SHP77 treated with DMSO at 0.1 percent for 48 hours (cell line): Measurements from ENCODE around the gene VCP.
"Not testable (repeated sequence)": the region's sequence is repeated elsewhere in the genome, so short reads cannot be mapped to it uniquely, and the experiment has no call there.

Experiments used
- DNase-seq: peaks from one replicate; lab custom pipeline; 2025; lab: John Stamatoyannopoulos, UW

VCP gene

DNA sequence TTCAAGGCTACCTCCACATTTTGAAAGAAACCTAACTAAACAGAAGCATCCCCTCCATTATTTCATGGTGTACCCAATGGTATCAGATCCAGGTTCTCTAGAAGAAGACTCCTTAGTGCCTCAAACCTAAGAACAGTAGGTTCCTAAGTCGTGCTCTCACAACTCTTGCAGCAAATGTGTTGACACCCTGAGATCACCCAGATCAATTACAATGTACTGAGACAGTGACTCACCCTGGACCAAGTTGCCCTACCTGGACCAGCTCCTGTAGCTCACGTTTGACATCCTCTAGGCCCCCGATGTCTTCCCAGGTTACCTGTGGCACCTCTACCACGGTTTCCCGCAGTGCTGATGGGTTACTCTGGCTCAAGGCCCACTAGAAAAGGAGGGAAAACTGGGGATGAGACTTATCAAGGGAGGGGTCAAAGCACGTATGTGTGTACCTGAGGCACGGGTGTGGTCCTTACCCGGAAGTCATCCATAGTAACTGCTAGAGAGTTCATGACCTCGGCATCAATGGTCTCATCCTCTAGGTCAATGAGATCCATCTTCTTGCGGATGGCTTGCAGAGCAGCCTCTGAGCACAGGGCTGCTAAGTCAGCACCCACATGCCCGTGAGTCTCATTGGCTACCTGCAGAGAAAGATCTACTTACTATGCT, 11.7 kb downstream of the VCP start:
- DNase-seq: no peak

DNA sequence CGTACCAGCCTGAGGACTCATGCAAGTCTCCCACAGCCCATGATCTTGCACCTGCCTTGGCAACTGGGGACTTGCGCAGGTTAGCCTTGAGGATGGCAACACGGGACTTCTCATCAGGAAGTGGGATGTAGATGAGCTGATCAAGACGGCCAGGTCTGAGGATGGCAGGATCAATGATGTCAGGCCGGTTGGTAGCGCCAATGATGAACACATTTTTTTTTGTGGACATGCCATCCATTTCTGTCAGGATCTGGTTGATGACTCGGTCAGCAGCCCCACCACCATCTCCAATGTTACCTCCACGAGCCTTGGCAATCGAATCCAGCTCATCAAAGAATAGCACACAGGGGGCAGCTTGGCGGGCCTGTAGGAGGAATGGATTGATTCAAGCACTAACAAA, 13.0 kb downstream of the VCP start:
- DNase-seq: no peak

DNA sequence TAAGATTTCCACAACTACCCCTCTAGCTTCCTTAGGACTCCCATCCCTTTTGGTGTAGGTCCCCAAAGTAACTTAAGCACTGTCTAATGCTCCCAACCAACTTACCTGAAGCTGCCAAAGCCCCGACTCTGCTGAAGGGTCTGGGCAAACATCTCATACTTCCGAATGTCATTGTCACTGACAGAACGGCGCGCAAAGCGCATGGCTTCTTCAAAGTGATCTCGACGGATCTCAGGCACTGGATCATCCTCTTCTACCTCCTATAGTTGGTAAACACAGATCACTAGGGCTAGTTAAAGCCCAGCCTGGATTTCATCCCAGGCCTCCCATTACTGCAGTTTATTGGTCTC, 15.2 kb downstream of the VCP start:
- no peak for DNase-seq

DNA sequence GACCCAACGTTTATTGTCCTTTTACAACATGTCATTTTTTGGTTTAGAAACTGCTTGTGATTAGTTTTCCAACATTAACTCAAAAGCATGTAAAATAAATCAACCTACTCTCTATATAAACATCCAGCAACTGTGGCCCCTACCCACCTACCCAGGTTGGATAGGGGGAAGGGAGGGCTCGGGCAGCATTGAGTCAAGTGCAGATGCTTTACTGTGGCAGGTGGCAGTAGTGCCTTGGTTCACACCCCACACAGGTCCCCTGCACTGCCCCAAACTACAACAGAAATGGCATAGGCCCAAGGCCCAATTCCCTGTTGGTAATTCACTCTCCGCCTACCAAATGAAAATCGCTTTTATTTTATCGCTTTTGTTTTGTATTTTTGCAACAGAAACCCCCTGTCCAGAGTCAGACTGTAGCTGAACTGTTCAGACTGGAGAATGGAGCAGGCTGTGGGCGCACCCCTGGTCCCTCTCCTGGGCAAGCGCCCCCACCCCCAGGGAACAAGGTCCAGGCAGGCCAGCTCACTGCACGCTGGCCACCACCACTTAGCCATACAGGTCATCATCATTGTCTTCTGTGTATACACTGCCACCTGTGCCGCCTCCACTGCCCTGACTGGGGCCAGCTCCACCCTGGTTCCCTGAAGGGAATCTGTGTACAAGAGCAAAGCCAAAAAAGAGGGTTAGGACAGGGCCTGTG, 15.7 kb downstream of the VCP start:
- no peak for DNase-seq

DNA sequence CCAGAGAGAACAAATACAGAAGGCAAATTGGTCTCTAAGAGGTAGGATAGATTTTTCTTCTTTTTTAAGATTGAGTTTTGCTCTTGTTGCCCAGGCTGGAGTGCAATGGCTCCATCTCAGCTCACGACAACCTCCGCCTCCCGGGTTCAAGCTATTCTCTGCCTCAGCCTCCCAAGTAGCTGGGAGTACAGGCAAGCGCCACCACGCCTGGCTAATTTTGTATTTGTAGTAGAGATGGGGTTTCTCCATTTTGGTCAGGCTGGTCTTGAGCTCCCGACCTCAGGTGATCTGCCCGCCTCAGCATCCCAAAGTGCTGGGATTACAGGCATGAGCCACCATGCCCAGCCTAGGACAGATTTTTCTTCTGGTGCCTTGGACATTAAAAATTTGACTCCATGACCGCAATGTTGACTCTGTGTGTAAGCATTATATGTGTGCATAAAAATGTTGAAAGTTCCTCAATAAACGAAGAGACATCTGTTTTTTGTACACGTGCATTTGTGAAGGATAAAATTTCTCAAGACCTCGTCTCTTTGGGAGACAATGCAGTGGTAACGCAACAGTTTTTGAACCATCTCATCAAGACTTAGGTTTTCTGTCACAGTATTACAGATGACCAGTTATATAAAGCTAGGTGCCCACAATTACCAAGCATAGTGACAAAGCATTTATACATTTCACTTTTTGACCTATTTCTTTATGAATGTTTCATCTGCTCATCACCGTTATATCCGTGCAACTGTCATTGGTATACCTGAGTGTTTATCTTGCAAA, 17.4 kb downstream of the VCP start:
- no peak for DNase-seq

DNA sequence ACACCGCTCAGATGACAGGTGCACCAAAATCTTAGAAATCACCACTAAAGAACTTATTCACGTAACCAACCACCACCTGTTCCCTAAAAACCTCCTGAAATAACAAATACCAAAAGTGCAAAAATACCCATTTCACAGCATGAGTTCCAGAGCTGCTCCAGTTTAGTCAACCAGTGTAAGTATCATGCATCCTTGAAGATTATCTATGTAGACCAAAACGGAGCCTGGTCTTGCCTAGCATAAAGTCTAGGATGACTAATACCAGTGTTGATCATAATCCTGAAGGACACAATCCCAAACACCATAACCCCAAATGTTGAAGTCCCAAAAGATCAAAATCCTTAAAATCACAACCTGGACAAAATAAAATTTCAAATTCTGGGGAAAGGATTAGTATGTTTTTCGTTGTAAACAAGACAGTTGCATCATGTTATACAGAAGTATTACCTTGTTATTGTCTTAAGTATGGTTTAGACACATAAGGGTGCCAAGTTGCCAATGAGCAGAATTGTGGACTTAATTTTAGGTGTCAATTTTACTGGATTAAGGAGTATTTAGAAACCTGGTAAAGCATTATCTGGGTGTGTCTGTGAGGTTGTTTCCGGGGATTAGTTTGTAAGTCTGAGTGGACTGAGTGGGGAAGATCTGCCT, 18.1 kb downstream of the VCP start:
- no peak for DNase-seq

DNA sequence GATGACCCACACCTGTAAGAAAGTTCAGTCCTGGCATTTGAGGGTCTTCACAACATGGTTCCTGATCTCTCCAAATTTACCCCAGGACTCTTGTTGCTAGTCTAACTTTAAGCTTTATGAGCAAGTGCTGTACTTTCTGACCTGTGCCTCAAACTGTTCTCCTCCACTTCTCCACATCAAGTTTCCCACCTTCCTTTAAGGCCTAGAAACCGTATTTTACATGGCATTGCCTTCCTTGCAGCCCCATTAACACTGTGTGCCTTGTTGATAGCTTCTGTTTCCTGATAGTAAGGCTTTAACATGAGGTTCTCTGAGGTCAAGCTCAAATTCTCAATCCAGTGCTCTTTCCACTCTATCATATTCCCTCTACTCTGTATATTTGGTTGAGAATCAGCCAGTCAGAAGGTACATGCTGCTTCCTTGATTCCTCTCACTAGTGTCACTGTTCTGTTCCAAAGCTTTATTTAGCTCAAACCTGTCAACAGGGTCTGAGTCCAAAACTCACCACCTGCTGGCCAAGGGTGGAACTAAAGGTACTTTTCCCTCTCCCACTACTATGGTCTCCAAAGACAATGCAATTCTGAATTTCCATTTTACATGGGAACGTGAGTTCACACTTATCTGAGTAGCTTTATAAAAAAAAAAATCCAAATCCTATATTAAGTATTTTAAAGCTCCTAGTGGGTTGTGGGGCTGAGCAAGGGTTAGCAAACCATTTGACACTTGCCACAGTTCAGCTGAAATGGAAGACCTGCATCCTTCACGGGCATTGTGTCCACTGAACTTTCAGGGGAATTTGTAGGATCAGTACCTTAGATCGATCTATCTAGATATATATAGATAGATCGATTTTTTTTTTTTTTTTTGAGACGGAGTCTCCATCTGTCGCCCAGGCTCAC, 21.1 kb downstream of the VCP start:
- no peak for DNase-seq

DNA sequence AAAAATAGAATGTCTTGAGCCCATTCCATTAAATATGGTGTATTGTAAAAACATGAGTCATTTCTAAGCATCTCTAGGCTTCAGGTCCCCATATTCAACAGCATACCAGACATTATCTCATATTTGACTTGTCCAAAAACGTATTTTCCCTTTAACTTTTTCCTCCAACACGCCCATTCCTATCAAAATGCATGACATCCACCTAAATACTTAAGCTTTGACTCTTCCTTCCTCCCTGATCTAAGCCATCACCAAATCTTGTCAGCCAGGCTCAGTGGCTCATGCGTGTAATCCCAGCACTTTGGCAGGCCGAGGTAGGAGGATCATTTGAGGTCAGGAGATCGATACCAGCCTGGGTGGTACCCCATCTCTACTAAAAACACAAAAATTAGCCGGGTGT, 23.9 kb downstream of the VCP start:
- DNase-seq: no peak

DNA sequence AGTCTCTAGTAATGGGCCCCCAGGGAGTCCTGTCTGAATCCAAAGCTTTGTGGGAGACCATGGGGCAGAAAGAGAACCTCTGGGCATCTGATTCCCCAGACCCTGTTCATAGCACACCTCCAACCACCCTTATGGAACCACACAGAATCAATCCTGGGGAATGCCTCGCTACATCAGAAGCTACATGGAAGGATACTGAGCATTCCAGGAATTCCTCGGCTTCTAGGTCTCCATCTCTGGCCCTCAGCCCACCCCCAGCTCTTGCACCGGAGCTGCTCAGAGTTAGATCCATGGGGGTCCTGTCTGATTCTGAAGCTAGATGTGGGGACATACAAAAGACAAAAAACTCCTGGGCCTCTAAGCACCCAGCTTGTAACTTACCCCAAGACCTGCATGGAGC, 28.4 kb downstream of the VCP start:
- DNase-seq: no peak

DNA sequence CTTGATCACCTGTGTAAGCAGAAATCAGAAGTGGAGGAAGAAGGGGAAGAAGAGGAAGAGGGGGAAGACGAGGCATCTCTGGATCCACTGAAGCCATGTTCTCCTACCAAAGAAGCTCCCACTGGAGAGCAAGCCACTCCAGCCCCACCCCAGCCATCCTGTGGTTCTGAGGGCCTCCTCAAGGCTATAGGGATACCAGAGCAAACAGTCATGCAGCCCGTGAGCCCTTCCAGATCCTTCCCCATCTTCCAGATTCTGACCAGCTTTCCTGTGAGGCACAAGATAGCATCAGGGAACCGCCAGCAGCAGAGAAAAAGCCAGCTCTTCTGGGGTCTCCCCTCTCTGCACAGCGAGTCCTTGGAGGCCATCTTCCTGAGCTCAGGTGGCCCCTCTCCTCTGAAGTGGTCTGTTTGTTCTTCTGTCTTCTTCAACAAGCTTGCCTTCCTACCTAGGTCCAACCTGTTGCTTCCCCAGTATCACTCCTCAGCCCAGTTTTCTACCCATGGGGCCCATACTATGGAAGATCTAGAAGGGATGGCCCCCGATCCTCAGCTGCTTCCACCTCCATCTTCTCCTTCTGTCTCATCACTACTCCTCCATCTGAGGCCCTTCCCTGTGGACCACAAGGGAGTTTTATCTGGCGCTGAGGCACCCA, 29.4 kb downstream of the VCP start:
- DNase-seq: no peak

DNA sequence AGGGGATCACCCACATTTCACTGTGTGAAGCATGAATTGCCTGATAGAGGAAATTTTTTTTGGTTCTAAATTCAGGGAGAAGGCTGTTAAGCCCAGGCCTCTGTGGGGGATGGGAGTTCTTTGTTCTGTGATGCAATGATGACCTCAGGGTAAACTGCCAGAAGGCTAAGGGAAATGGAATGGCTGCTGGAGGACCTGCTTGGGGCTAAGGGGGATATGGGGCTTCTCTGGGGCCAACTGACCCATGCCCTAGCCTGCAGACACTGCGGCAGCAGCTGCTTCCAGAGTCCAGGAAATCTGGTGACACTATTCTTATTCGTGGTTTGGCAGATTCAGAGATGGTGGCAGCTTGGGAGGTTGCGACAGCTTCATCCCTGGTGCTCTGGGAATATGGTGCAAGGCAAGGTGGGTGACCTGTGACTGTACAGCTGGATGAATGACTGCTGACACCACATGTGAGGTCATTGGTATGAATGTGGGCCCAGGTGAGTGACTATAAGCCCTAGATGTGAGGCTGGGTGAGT, 30.3 kb downstream of the VCP start:
- DNase-seq: no peak

DNA sequence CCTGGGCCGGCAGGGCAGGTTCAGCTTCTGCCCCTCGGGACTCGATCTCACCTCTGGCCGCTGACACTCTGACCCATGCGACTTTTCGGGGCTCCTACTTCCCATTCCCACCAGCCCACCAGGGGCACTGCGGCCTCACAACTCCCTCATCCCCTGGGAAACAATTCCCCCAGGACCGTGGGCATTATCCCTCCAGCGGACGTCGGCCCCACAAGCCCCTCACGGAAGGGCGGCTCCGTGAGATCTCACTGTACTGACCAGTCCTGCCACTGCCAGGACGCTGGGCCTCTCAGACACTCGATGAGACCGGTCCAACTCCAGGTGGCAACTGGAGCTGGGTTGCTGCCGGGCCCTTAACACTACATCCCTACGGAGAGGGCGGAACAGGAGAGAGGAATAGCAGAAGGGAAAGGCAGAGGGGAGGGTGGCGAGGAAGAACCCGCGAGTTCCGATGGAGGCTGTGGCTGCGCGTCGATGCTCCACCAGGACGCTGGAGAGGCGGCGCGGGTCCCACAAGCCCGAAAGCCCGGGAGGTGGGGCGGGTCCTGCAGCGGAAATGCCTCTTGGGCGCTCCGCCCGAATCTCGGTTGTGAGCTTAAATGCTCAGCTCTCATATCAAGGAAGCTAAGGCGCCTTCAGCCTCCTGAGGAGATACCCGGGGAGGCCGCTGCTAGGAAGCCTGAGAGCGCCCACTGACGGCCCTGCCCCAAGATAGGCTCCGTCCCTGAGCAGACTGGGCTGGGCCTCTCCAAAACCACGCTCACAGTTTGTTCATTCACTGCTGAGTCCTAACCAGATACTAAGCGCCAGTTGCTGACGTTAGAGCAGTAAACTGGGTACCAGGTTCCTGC, 36.3 kb downstream of the VCP start:
- DNase-seq: no peak

DNA sequence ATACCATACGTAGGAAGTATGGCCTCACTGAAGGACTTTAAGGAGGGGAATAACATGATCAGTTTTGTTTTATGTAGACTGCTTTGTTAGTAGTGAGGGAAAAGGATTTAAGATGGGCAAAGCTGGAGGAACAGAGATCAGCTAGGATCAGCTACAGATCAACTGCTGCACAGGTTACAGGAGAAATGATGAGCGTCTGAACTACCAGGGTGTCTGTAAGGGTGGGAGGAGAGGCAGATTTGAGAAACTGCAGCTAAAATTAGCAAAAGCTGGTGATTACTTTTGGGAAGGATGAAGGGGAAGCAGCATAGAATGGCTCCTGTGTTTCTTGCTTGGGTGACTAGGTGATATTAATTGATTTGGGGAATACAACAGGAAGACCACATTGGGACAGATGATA, 39.3 kb downstream of the VCP start:
- DNase-seq: no peak

DNA sequence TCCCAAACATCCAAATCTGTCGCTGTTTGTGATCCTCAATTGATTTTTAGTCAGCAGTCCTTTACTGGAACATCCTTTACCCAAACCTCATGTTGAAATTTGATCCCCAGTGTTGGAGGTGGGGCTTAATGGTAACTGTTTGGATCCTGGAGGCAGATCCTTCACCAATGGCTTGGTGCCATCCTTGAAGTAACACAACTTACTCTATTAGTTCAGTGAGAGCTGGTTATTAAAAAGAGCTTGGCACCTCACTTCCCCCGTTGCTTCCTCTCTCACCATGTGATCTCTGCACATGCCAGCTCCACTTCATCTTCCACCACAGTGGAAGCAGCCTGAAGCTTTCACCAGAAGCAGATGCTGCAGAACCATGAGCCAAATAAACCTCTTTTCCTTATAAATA, 42.6 kb downstream of the VCP start:
- DNase-seq: no peak

DNA sequence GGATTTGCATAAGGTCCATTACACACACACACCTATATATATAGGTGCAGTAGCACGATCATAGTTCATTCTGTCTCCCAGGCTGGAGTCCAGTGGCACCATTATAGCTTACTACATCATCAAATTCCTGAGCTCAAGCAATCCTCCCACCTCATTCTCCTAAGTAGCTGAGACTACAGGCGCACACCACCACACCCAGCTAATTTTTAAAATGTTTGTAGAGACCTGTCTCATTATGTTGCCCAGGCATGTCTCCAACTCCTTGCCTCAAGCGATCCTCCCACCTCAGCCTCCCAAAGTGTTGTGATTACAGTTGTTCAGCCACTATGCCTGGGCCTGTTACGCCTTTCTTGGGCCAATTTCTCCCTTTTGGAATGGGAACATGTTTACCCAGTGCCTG, 43.2 kb downstream of the VCP start:
- no peak for DNase-seq

DNA sequence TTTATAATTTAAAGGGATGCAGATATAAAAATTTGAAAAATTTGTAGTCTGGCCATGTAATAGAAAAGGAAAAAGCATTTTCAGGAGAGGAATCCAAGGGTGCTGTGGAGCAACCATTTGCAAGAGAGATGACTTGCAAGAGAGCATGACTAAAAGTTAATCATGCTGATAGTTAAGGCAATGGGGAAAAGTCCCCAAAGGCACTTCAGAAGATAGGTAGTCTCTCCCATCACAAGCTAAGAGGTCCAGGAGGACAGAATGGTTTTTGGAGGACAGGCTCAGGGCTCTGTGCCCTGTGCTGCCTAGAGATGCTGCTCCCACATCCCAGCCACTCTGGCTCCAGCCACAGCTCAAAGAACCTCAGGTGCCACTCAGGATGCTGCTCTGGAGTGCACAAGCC, 44.1 kb downstream of the VCP start:
- DNase-seq: no peak

DNA sequence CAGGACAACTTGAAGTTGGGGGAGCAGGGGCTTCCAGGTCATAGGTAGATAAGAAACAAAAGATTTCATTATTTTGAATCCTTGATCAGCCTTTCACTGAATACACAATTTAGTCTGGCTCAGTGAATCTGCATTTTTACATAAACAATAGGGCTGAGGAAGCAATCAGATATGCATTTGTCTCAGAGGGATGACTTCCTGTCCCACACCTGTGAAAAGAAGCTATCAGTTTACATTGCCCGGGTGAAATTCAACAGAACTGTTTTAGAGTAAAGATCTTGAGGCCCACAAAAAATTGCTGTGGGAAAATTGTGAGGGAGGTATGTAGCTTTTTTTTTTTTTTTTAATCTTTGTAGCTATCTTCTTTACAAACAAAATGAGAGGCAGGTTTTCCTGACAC, 44.6 kb downstream of the VCP start:
- no peak for DNase-seq

DNA sequence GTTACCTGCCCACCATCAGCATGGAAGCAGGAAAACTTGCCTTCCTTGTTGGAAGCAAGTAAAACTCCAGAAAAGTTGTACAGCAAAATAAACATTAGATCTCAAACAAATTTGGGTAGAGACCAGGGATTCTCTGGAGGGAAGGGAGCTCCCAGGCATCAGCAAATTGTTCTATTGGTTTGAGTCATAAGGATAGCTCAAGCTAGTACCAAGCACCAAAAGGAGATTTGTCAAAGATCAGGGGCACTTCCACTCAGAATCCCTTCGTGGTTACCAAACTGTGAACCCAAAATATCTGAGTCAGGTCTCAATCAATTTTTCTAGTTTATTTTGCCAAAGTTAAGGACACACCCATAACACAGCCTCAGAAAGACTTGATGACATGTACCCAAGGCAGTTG, 45.1 kb downstream of the VCP start:
- DNase-seq: no peak

DNA sequence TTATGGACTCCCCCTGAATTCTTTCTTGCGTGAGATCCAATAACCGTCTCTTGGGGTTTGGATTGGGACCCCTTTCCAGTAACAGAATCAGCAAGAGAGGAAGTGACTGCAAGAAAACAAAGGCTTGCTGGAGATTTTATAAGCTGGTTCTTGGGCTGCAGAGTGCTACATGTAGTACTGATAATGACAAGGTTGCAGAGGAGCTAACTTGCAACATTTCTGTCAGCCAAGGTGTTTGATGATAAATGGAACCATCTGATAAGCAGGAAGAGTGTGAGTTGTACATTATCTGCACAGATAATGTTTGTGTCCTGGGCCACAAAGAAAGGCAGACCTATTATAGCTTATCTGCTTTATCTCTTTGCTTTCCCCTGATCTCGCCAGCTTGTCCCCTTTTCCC, 45.8 kb downstream of the VCP start:
- no peak for DNase-seq

DNA sequence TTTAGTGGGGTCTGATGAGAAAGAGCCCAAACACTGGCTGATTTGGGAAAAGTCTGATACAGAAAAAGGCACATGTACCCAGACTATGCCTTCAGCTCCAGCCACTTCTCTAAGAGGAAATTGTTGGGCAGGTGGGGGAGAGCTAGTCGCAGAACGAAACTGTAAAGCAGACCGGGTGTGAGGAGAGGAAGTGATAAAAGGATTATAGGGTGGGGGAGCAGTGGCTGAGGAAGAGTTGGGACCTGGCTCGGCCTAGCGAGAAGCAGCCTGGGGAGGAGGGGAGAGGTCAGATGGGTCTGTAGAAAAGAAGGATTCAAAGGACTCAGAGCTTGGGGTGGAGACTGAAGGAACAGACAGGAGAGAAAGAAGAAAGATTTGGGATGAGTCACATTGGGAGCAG, 49.0 kb downstream of the VCP start:
- DNase-seq: not testable (repeated sequence)
